HepG2 (cell line): ENCODE measurements around the gene POC1A. TPM values are rescaled to one million over a fixed set of nuclear protein-coding genes. Genes with fewer than 3 reads are reported as not detected.

Source experiments
- ATAC-seq: fragments of 200-7000 bp; cut with Tn5 transposase; 3 replicates; pipeline ENCODE4 v1.9.1; 2020; ENCODE audit warnings: mild to moderate bottlenecking, moderate library complexity
- BruUV-seq: library from RNA; stranded (reverse); fragments of 400-500 nt; replicated peaks from 2 replicates; lab custom pipeline; 2021; lab: Mats Ljungman, UMichigan
- CTCF ChIA-PET: fragments of 300-600 bp; formaldehyde crosslinking; extraction: SDS; loops from one replicate; lab custom pipeline; 2021; ENCODE audit warnings: low total read pairs, inconsistent platforms, low intra/inter-chr PET ratio; lab: Yijun Ruan, JAX
- POLR2A ChIA-PET: fragments of 350-600 bp; sonication (Branson Sonifier 250); formaldehyde crosslinking; loops from one replicate; lab custom pipeline; 2020; ENCODE audit warnings: antibody characterized with exemption, inconsistent platforms; lab: Yijun Ruan, JAX
- DNase-seq: peaks from one replicate; pipeline ENCODE4 v3.0.0-alpha.2; 2015; ENCODE audit warnings: low spot score
- FAIRE-seq: peaks from 3 replicates; lab custom pipeline; 2011; peaks lifted over from hg19 to GRCh38; lab: Jason Lieb, UNC
- H2AFZ ChIP-seq: one replicate; pipeline ENCODE4 v1.6.1; 2011; ENCODE audit warnings: low read length, inconsistent platforms
- H3K27ac ChIP-seq: fragments of 300-600 bp; 3 replicates; pipeline ENCODE4 v1.8.0; 2011; ENCODE audit warnings: mixed run types, mild to moderate bottlenecking, mixed read lengths, low read length, inconsistent platforms; ENCODE audit not compliant: insufficient read depth; ENCODE audit errors: extremely low read length
- H3K27me3 ChIP-seq, 2 experiments: fragments of 200-600 bp in 1 of 2; 2 replicates in 1 of 2; 3 replicates in 1 of 2; pipeline versions ENCODE4 v1.6.0 to v1.8.0; 2011; ENCODE audit warnings: low read length in 2 of 2, mild to moderate bottlenecking in 2 of 2, moderate library complexity in 2 of 2, inconsistent platforms in 1 of 2; ENCODE audit not compliant: insufficient read depth in 2 of 2, control insufficient read depth in 1 of 2
- H3K36me3 ChIP-seq, 2 experiments: fragments of 200-600 bp in 1 of 2; replicated peaks in 1 of 2; 2 replicates in 1 of 2; 3 replicates in 1 of 2; pipeline versions ENCODE4 v1.5.1 to v1.8.0; 2011; ENCODE audit warnings: low read length in 2 of 2, inconsistent platforms in 1 of 2; ENCODE audit not compliant: insufficient read depth in 2 of 2, control insufficient read depth in 1 of 2
- H3K4me1 ChIP-seq: 2 replicates; pipeline ENCODE4 v1.5.1; 2012; ENCODE audit warnings: low read length, inconsistent platforms; ENCODE audit not compliant: insufficient read depth
- H3K4me2 ChIP-seq: 2 replicates; pipeline ENCODE4 v1.6.0; 2011; ENCODE audit warnings: low read depth, low read length, inconsistent platforms
- H3K4me3 ChIP-seq, 3 experiments: fragments of 200-600 bp in 1 of 3; sonication (generic), shearing (Covaris generic) in 1 of 3; replicated peaks in 1 of 3; 2 replicates each; pipeline ENCODE4 v1.5.1; 2011 to 2016; ENCODE audit warnings: low read length in 3 of 3, inconsistent platforms in 2 of 3, low read depth in 2 of 3, mild to moderate bottlenecking in 2 of 3, control low read depth in 1 of 3, mixed read lengths in 1 of 3; ENCODE audit not compliant: insufficient read depth in 1 of 3
- H3K79me2 ChIP-seq: one replicate; pipeline ENCODE4 v1.6.1; 2011; ENCODE audit warnings: low read length, inconsistent platforms; ENCODE audit not compliant: insufficient read depth
- H3K9ac ChIP-seq: 2 replicates; pipeline ENCODE4 v1.6.0; 2011; ENCODE audit warnings: mild to moderate bottlenecking, low read depth, low read length, inconsistent platforms; ENCODE audit not compliant: insufficient read depth
- H3K9me3 ChIP-seq: 2 replicates; pipeline ENCODE4 v1.5.1; 2012; ENCODE audit warnings: mild to moderate bottlenecking, low read length
- H4K20me1 ChIP-seq: 2 replicates; pipeline ENCODE4 v1.6.0; 2011; ENCODE audit warnings: inconsistent platforms, mild to moderate bottlenecking, low read length, moderate library complexity; ENCODE audit not compliant: insufficient read depth
- ATM ChIP-seq: fragments of 450-650 bp; IDR thresholded peaks from 2 replicates; pipeline ENCODE4 v1.7.1; 2017; ENCODE audit warnings: mild to moderate bottlenecking, borderline replicate concordance
- ELF4 ChIP-seq: sonication (generic); formaldehyde crosslinking; IDR thresholded peaks from 2 replicates; pipeline ENCODE4 v1.5.0; 2020; ENCODE audit warnings: missing genetic modification reagents, mild to moderate bottlenecking, moderate library complexity, borderline replicate concordance
- KDM5A ChIP-seq: fragments of 200-600 bp; sonication (generic); IDR thresholded peaks from 2 replicates; pipeline ENCODE4 v1.7.0; 2018; ENCODE audit warnings: antibody characterized with exemption, mild to moderate bottlenecking, low read length, borderline replicate concordance
- MEIS1 ChIP-seq: sonication (generic); formaldehyde crosslinking; IDR thresholded peaks from 2 replicates; pipeline ENCODE4 v1.9.0; 2021; ENCODE audit warnings: mild to moderate bottlenecking, missing genetic modification reagents, moderate library complexity, borderline replicate concordance
- MEIS2 ChIP-seq: sonication (generic); formaldehyde crosslinking; IDR thresholded peaks from 2 replicates; pipeline ENCODE4 v1.9.0; 2021; ENCODE audit warnings: mild to moderate bottlenecking, missing genetic modification reagents
- ONECUT2 ChIP-seq: sonication (generic); formaldehyde crosslinking; IDR thresholded peaks from 2 replicates; pipeline ENCODE4 v1.4.0; 2020; ENCODE audit warnings: missing genetic modification reagents
- RAD21 ChIP-seq: fragments of 450-650 bp; formaldehyde crosslinking; IDR thresholded peaks from 2 replicates; pipeline ENCODE4 v1.5.0; 2020; ENCODE audit warnings: mild to moderate bottlenecking
- REXO4 ChIP-seq: sonication (generic); formaldehyde crosslinking; IDR thresholded peaks from 2 replicates; pipeline ENCODE4 v1.8.0; 2022; ENCODE audit warnings: missing genetic modification reagents, mild to moderate bottlenecking, borderline replicate concordance
- ZFY ChIP-seq: sonication (generic); formaldehyde crosslinking; IDR thresholded peaks from 2 replicates; pipeline ENCODE4 v1.4.0; 2020; ENCODE audit warnings: missing genetic modification reagents
- ZMYM4 ChIP-seq: sonication (generic); formaldehyde crosslinking; IDR thresholded peaks from 2 replicates; pipeline ENCODE4 v1.8.1; 2023; ENCODE audit warnings: mild to moderate bottlenecking, missing genetic modification reagents
- ZNF17 ChIP-seq: sonication (generic); formaldehyde crosslinking; IDR thresholded peaks from 2 replicates; pipeline ENCODE4 v1.5.0; 2020; ENCODE audit warnings: mild to moderate bottlenecking, missing genetic modification reagents
- WGBS: methylation state at CpG from one replicate; pipeline ENCODE4 v1.1.6; 2017; ENCODE audit warnings: low lambda C conversion rate; 5-methylcytosine and 5-hydroxymethylcytosine counted together
- in situ Hi-C: cut with HindIII; loops from 2 replicates; pipeline ENCODE4 v1.10.0; 2017; ENCODE audit warnings: low pct_unique_long_range_greater_than_20kb; ENCODE audit not compliant: extremely low pct_ligation_motif_present
- intact Hi-C: fragments of 100-400 bp; cut with micrococcal nuclease; formaldehyde crosslinking; loops from one replicate; pipeline ENCODE4 v1.10.0; 2022; ENCODE audit not compliant: unreplicated experiment
- polyA plus RNA-seq, 8 experiments: library from polyadenylated mRNA; depleted of rRNA in 3 of 8; stranded (reverse) in 7 of 8; unstranded in 1 of 8; fragments of >200 nt; fragmentation: Illumina TruSeq in 4 of 8; extraction: Trizol in 4 of 8; gene quantifications; 2 replicates each; pipeline versions ENCODE4 v1.2.1 to v1.2.3, GENCODE V29; 2011 to 2016; ENCODE audit warnings: low read depth in 4 of 8, missing spikeins in 1 of 8, mixed read lengths in 1 of 8; ENCODE audit not compliant: insufficient read depth in 1 of 8
- total RNA-seq, 5 experiments: library from RNA; depleted of rRNA; stranded (reverse); fragments of >200 nt; fragmentation: Illumina TruSeq; extraction: Trizol; gene quantifications; 2 replicates each; pipeline ENCODE4 v1.2.3, GENCODE V29; 2016; ENCODE audit warnings: low read depth in 1 of 5
- TF ChIP-seq, protein P1 (sequence below): sonication (generic); formaldehyde crosslinking; IDR thresholded peaks from 2 replicates; pipeline ENCODE4 v1.4.0; 2020; ENCODE audit warnings: missing genetic modification reagents, borderline replicate concordance
- TF ChIP-seq, protein P2 (sequence below): sonication (generic); formaldehyde crosslinking; IDR thresholded peaks from 2 replicates; pipeline ENCODE4 v1.8.0; 2022; ENCODE audit warnings: missing genetic modification reagents, low read depth, mild to moderate bottlenecking, borderline replicate concordance
- TF ChIP-seq, protein P3 (sequence below): IDR thresholded peaks from 2 replicates; pipeline ENCODE4 v1.6.1; 2016; ENCODE audit warnings: missing biosample characterization, missing genetic modification reagents, low read depth
- TF ChIP-seq, protein P4 (sequence below): sonication (generic); formaldehyde crosslinking; IDR thresholded peaks from 2 replicates; pipeline ENCODE4 v1.4.0; 2020; ENCODE audit warnings: low read depth, missing genetic modification reagents

Gene POC1A
- total and polyA plus RNA-seq, 2 of the 13 experiments (the other 11 are each of a cell fraction or from before 2014, with no cell fraction given) = 14.6 to 20.0 TPM

DNA sequence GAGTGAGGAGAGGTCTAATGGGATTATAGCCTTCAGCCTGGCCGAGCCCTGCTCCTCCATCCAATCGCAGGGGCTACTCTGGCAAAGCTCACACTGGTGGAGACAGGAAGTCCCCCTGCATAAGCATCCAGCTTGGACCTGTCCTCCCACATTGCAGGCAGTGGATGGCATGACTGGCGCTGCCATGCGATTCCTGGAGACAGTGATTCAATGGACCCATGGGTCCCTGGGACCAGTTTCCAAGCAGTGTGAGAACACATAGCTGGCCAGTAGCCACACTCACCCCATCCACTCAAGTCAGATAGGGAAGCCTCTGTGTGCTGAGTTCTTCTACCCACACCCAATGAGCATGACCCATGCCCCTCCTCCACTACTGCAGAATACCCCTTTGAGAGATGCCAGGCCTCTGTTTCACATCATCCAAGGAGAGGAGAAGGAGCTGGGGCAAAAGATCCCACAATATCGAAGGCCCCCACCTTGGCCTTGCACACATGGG lies 18.1 kb upstream of the POC1A start:
- no peak for TF ChIP-seq ZNF17
- TF ChIP-seq ZMYM4 (CRISPR knock-in tag) = no peak
- TF ChIP-seq ZFY = no peak
- TF ChIP-seq MEIS1 (CRISPR knock-in tag) = no peak
- TF ChIP-seq KDM5A = no peak
- no peak for TF ChIP-seq ATM
- TF ChIP-seq, protein P1, sequence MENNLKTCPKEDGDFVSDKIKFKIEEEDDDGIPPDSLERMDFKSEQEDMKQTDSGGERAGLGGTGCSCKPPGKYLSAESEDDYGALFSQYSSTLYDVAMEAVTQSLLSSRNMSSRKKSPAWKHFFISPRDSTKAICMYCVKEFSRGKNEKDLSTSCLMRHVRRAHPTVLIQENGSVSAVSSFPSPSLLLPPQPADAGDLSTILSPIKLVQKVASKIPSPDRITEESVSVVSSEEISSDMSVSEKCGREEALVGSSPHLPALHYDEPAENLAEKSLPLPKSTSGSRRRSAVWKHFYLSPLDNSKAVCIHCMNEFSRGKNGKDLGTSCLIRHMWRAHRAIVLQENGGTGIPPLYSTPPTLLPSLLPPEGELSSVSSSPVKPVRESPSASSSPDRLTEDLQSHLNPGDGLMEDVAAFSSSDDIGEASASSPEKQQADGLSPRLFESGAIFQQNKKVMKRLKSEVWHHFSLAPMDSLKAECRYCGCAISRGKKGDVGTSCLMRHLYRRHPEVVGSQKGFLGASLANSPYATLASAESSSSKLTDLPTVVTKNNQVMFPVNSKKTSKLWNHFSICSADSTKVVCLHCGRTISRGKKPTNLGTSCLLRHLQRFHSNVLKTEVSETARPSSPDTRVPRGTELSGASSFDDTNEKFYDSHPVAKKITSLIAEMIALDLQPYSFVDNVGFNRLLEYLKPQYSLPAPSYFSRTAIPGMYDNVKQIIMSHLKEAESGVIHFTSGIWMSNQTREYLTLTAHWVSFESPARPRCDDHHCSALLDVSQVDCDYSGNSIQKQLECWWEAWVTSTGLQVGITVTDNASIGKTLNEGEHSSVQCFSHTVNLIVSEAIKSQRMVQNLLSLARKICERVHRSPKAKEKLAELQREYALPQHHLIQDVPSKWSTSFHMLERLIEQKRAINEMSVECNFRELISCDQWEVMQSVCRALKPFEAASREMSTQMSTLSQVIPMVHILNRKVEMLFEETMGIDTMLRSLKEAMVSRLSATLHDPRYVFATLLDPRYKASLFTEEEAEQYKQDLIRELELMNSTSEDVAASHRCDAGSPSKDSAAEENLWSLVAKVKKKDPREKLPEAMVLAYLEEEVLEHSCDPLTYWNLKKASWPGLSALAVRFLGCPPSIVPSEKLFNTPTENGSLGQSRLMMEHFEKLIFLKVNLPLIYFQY (CRISPR knock-in tag) = no peak
- no peak for TF ChIP-seq MEIS2 (CRISPR knock-in tag)
- TF ChIP-seq, protein P2, sequence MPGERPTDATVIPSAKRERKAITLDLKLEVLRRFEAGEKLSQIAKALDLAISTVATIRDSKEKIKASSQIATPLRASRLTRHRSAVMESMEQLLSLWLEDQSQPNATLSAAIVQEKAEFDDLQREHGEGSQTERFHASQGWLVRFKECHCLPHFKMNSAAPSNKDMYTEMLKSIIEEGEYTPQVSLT = no peak
- TF ChIP-seq ELF4 (CRISPR knock-in tag) = no peak
- TF ChIP-seq, protein P3, sequence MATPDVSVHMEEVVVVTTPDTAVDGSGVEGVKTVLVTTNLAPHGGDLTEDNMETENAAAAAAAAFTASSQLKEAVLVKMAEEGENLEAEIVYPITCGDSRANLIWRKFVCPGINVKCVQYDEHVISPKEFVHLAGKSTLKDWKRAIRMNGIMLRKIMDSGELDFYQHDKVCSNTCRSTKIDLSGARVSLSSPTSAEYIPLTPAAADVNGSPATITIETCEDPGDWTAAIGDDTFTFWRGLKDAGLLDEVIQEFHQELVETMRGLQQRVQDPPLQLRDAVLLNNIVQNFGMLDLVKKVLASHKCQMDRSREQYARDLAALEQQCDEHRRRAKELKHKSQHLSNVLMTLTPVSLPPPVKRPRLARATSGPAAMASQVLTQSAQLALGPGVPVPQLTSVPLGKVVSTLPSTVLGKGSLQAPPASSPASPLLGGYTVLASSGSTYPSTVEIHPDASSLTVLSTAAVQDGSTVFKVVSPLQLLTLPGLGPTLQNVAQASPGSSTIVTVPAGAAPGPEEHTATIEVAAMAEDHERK (CRISPR knock-in tag) = no peak
- TF ChIP-seq, protein P4, sequence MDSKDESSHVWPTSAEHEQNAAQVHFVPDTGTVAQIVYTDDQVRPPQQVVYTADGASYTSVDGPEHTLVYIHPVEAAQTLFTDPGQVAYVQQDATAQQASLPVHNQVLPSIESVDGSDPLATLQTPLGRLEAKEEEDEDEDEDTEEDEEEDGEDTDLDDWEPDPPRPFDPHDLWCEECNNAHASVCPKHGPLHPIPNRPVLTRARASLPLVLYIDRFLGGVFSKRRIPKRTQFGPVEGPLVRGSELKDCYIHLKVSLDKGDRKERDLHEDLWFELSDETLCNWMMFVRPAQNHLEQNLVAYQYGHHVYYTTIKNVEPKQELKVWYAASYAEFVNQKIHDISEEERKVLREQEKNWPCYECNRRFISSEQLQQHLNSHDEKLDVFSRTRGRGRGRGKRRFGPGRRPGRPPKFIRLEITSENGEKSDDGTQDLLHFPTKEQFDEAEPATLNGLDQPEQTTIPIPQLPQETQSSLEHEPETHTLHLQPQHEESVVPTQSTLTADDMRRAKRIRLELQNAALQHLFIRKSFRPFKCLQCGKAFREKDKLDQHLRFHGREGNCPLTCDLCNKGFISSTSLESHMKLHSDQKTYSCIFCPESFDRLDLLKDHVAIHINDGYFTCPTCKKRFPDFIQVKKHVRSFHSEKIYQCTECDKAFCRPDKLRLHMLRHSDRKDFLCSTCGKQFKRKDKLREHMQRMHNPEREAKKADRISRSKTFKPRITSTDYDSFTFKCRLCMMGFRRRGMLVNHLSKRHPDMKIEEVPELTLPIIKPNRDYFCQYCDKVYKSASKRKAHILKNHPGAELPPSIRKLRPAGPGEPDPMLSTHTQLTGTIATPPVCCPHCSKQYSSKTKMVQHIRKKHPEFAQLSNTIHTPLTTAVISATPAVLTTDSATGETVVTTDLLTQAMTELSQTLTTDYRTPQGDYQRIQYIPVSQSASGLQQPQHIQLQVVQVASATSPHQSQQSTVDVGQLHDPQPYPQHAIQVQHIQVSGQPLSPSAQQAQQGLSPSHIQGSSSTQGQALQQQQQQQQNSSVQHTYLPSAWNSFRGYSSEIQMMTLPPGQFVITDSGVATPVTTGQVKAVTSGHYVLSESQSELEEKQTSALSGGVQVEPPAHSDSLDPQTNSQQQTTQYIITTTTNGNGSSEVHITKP = no peak
- TF ChIP-seq ONECUT2 (CRISPR knock-in tag) = no peak
- no peak for TF ChIP-seq RAD21 (CRISPR knock-in tag)
- no peak for TF ChIP-seq REXO4 (CRISPR knock-in tag)
- TF ChIP-seq, all 625 proteins: peak for 0
- no peak for FAIRE-seq
- no peak for ATAC-seq
- Histone ChIP-seq H3K27ac (no peak overlapping the region), H2AFZ (no peak overlapping the region), H3K27me3 (no peaks in the 10 kb centered on the region), H3K9ac (no peak overlapping the region), H3K79me2 (no peaks in the 10 kb centered on the region), H3K4me3 (no peak overlapping the region), H3K4me2 (no peak overlapping the region), H4K20me1 (no peaks in the 10 kb centered on the region), H3K9me3 (no peaks in the 10 kb centered on the region), H3K36me3 (no peaks in the 10 kb centered on the region), H3K4me1 (peaks cover 59% of the 10 kb centered on the region)
- no TSS peak for BruUV-seq
- no peak for DNase-seq
- intact Hi-C loops = no loop called here
- WGBS = 58% methylated on average over 4 of the region's 5 CpGs
- ChIA-PET CTCF (no interaction called here), POLR2A (interaction anchor here (0.6 kb wide), 1 partner anchor 13 kb away, joined by 3 read pairs; no protein-coding TSS in a partner anchor)
- in situ Hi-C loops = no loop called here
